Measurements from ENCODE around the gene PPP1R3C.

DNA sequence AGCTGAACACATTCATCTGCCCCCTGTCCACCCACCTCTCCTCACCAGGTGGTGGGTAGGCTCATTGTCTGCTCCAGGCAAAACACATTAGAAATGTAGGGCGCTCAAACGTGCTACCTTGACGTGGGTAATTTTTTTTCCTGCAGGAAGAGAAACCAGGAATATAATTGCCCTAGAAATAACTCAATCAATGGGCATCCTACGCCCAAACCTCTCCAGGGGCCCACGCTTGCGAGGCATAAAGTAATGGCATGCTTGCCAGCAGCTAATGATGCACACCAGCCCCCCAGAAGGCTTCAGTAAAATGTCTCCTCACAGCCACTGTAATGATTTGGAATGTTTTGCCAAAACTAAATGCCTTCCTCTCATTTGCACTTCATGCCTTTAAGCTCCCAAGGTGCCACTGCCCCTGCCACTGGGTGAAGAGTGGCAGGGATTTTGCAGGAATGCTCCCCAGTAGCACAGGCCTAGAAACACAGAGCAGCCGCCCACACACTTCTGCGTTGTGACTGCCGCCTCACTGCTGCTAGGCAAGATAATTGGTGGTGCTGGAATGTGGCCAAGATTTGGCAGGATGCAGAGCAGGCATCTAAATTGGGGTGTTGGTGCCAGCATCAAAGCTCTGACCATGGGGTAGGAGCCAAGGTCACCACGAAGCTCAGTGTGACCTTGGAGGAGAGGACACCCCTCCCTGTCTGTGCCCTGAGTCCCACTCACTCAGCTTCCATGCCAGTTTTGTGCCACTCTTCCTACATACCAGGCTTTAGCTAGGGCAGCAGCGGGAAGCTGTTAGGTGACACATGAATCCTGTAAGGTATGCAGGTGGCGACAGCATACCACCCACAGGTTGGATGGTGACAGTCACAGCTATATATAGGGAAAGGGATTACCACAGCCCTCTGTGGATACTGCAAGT, 48.7 kb upstream of the PPP1R3C start:
- TF ChIP-seq IKZF3 (tag by site-specific recombination; IDR thresholded peaks at IDR 0.05) (no peak), ZNF843 (tag by site-specific recombination; IDR thresholded peaks at IDR 0.05) (no peak)
- TF ChIP-seq, protein P1, sequence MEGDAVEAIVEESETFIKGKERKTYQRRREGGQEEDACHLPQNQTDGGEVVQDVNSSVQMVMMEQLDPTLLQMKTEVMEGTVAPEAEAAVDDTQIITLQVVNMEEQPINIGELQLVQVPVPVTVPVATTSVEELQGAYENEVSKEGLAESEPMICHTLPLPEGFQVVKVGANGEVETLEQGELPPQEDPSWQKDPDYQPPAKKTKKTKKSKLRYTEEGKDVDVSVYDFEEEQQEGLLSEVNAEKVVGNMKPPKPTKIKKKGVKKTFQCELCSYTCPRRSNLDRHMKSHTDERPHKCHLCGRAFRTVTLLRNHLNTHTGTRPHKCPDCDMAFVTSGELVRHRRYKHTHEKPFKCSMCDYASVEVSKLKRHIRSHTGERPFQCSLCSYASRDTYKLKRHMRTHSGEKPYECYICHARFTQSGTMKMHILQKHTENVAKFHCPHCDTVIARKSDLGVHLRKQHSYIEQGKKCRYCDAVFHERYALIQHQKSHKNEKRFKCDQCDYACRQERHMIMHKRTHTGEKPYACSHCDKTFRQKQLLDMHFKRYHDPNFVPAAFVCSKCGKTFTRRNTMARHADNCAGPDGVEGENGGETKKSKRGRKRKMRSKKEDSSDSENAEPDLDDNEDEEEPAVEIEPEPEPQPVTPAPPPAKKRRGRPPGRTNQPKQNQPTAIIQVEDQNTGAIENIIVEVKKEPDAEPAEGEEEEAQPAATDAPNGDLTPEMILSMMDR (tag by site-specific recombination; IDR thresholded peaks at IDR 0.05) = no peak
- TF ChIP-seq, protein P2, sequence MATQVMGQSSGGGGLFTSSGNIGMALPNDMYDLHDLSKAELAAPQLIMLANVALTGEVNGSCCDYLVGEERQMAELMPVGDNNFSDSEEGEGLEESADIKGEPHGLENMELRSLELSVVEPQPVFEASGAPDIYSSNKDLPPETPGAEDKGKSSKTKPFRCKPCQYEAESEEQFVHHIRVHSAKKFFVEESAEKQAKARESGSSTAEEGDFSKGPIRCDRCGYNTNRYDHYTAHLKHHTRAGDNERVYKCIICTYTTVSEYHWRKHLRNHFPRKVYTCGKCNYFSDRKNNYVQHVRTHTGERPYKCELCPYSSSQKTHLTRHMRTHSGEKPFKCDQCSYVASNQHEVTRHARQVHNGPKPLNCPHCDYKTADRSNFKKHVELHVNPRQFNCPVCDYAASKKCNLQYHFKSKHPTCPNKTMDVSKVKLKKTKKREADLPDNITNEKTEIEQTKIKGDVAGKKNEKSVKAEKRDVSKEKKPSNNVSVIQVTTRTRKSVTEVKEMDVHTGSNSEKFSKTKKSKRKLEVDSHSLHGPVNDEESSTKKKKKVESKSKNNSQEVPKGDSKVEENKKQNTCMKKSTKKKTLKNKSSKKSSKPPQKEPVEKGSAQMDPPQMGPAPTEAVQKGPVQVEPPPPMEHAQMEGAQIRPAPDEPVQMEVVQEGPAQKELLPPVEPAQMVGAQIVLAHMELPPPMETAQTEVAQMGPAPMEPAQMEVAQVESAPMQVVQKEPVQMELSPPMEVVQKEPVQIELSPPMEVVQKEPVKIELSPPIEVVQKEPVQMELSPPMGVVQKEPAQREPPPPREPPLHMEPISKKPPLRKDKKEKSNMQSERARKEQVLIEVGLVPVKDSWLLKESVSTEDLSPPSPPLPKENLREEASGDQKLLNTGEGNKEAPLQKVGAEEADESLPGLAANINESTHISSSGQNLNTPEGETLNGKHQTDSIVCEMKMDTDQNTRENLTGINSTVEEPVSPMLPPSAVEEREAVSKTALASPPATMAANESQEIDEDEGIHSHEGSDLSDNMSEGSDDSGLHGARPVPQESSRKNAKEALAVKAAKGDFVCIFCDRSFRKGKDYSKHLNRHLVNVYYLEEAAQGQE (tag by site-specific recombination; IDR thresholded peaks at IDR 0.05) = no peak
- TF ChIP-seq, protein P3, sequence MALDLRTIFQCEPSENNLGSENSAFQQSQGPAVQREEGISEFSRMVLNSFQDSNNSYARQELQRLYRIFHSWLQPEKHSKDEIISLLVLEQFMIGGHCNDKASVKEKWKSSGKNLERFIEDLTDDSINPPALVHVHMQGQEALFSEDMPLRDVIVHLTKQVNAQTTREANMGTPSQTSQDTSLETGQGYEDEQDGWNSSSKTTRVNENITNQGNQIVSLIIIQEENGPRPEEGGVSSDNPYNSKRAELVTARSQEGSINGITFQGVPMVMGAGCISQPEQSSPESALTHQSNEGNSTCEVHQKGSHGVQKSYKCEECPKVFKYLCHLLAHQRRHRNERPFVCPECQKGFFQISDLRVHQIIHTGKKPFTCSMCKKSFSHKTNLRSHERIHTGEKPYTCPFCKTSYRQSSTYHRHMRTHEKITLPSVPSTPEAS (tag by site-specific recombination; IDR thresholded peaks at IDR 0.05) = no peak
- TF ChIP-seq, protein P4, sequence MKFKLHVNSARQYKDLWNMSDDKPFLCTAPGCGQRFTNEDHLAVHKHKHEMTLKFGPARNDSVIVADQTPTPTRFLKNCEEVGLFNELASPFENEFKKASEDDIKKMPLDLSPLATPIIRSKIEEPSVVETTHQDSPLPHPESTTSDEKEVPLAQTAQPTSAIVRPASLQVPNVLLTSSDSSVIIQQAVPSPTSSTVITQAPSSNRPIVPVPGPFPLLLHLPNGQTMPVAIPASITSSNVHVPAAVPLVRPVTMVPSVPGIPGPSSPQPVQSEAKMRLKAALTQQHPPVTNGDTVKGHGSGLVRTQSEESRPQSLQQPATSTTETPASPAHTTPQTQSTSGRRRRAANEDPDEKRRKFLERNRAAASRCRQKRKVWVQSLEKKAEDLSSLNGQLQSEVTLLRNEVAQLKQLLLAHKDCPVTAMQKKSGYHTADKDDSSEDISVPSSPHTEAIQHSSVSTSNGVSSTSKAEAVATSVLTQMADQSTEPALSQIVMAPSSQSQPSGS (tag by site-specific recombination; IDR thresholded peaks at IDR 0.05; ENCODE audit: low read depth) = no peak
